ENCODE measurements around the gene PRLHR. TPM values are rescaled to one million over a fixed set of nuclear protein-coding genes. Genes with fewer than 3 reads are reported as not detected.

Gene PRLHR
- total RNA-seq, 1 experiment from 2014 or later = not detected

- ChIA-PET POLR2A (no interaction called here), CTCF (interaction anchor here (1.2 kb wide), 1 partner anchor 11 kb away, joined by 3 read pairs; no protein-coding TSS in a partner anchor)
- Mint-ChIP-seq H3K27me3 (ENCODE audit: low read depth) (no peaks in the 10 kb centered on the region), H3K9me3 (peaks cover 4% of the 10 kb centered on the region; the same call in 1 of the 2 replicates), H3K36me3 (no peaks in the 10 kb centered on the region), H3K4me1 (peaks cover 9% of the 10 kb centered on the region; the same call in 1 of the 2 replicates), H3K4me3 (no peak overlapping the region), H3K27ac (no peak overlapping the region)
- no peak for ATAC-seq
- TF ChIP-seq E2F1 (CRISPR knock-in tag; IDR thresholded peaks at IDR 0.05) (no peak), ZNF263 (CRISPR knock-in tag; IDR thresholded peaks at IDR 0.05; ENCODE audit: low read depth) (no peak), ZNF416 (CRISPR knock-in tag; IDR thresholded peaks at IDR 0.05) (no peak), GTF2I (CRISPR knock-in tag; conservative IDR thresholded peaks at IDR 0.05) (no peak), TCF7 (CRISPR knock-in tag; IDR thresholded peaks at IDR 0.05; ENCODE audit: low read depth) (no peak), PRRX2 (CRISPR knock-in tag; IDR thresholded peaks at IDR 0.05) (no peak), ZNF396 (CRISPR knock-in tag; IDR thresholded peaks at IDR 0.05; ENCODE audit: borderline replicate concordance) (no peak), ZNF317 (CRISPR knock-in tag; IDR thresholded peaks at IDR 0.05; ENCODE audit: borderline replicate concordance, low read depth) (no peak), JAZF1 (CRISPR knock-in tag; IDR thresholded peaks at IDR 0.05) (no peak), CDX4 (CRISPR knock-in tag; IDR thresholded peaks at IDR 0.05; ENCODE audit: borderline replicate concordance) (no peak), SMAD3 (CRISPR knock-in tag; IDR thresholded peaks at IDR 0.05; ENCODE audit: borderline replicate concordance) (no peak)
- TF ChIP-seq, protein P1, sequence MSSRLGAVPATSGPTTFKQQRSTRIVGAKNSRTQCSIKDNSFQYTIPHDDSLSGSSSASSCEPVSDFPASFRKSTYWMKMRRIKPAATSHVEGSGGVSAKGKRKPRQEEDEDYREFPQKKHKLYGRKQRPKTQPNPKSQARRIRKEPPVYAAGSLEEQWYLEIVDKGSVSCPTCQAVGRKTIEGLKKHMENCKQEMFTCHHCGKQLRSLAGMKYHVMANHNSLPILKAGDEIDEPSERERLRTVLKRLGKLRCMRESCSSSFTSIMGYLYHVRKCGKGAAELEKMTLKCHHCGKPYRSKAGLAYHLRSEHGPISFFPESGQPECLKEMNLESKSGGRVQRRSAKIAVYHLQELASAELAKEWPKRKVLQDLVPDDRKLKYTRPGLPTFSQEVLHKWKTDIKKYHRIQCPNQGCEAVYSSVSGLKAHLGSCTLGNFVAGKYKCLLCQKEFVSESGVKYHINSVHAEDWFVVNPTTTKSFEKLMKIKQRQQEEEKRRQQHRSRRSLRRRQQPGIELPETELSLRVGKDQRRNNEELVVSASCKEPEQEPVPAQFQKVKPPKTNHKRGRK (CRISPR knock-in tag; IDR thresholded peaks at IDR 0.05; ENCODE audit: borderline replicate concordance) = no peak
- TF ChIP-seq, protein P2, sequence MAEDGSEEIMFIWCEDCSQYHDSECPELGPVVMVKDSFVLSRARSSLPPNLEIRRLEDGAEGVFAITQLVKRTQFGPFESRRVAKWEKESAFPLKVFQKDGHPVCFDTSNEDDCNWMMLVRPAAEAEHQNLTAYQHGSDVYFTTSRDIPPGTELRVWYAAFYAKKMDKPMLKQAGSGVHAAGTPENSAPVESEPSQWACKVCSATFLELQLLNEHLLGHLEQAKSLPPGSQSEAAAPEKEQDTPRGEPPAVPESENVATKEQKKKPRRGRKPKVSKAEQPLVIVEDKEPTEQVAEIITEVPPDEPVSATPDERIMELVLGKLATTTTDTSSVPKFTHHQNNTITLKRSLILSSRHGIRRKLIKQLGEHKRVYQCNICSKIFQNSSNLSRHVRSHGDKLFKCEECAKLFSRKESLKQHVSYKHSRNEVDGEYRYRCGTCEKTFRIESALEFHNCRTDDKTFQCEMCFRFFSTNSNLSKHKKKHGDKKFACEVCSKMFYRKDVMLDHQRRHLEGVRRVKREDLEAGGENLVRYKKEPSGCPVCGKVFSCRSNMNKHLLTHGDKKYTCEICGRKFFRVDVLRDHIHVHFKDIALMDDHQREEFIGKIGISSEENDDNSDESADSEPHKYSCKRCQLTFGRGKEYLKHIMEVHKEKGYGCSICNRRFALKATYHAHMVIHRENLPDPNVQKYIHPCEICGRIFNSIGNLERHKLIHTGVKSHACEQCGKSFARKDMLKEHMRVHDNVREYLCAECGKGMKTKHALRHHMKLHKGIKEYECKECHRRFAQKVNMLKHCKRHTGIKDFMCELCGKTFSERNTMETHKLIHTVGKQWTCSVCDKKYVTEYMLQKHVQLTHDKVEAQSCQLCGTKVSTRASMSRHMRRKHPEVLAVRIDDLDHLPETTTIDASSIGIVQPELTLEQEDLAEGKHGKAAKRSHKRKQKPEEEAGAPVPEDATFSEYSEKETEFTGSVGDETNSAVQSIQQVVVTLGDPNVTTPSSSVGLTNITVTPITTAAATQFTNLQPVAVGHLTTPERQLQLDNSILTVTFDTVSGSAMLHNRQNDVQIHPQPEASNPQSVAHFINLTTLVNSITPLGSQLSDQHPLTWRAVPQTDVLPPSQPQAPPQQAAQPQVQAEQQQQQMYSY (CRISPR knock-in tag; IDR thresholded peaks at IDR 0.05) = no peak
- DNase-seq (ENCODE audit: low spot score) = no peak
Observed at GRCh38 chr10:118583611-118584010, 11.8 kb downstream of the PRLHR start.

DNA sequence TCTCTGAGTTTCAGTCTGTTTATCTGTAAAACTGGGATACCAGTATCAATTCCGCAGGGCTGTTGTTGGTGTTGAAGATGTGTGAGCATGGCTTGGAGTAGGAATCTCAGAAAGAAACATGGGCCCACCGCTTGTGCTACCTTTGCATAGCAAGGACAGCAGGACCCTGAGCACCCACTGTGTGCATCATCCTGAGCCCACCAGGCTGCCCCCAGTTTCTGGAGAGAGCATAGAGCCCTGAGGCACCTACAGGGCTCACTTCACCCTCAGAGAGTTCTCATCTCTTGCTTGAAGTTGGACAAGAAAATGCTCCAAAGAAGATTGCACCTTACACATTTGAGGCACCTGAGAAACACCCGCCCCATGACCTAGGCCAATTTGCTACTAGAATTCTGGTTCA, 12.9 kb downstream of the PRLHR start:
- no peaks in the 10 kb centered on the region for H3K36me3 Mint-ChIP-seq
- no peak overlapping the region for H3K4me3 Mint-ChIP-seq
- no peak for DNase-seq (ENCODE audit: low spot score)
- no peaks in the 10 kb centered on the region for H3K27me3 Mint-ChIP-seq (ENCODE audit: low read depth)
- ATAC-seq = no peak
- H3K27ac Mint-ChIP-seq = no peak overlapping the region
- POLR2A ChIA-PET = no interaction called here
- CTCF ChIA-PET = no interaction called here
- H3K9me3 Mint-ChIP-seq = peaks cover 4% of the 10 kb centered on the region; the same call in 1 of the 2 replicates
- H3K4me1 Mint-ChIP-seq = 0 out of 2 replicates have a peak, but pooled peaks cover under 1% of the 10 kb centered on the region
- TF ChIP-seq, protein P3, sequence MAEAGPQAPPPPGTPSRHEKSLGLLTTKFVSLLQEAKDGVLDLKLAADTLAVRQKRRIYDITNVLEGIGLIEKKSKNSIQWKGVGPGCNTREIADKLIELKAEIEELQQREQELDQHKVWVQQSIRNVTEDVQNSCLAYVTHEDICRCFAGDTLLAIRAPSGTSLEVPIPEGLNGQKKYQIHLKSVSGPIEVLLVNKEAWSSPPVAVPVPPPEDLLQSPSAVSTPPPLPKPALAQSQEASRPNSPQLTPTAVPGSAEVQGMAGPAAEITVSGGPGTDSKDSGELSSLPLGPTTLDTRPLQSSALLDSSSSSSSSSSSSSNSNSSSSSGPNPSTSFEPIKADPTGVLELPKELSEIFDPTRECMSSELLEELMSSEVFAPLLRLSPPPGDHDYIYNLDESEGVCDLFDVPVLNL (CRISPR knock-in tag; IDR thresholded peaks at IDR 0.05; ENCODE audit: borderline replicate concordance, low read depth) = no peak
- TF ChIP-seq ZNF317 (CRISPR knock-in tag; IDR thresholded peaks at IDR 0.05; ENCODE audit: borderline replicate concordance, low read depth) = no peak
- TF ChIP-seq ZNF396 (CRISPR knock-in tag; IDR thresholded peaks at IDR 0.05; ENCODE audit: borderline replicate concordance) = no peak
- no peak for TF ChIP-seq ZNF423 (CRISPR knock-in tag; IDR thresholded peaks at IDR 0.05)
- TF ChIP-seq NR3C1 (CRISPR knock-in tag; conservative IDR thresholded peaks at IDR 0.05; ENCODE audit: low read depth) = no peak
- no peak for TF ChIP-seq TEAD4 (CRISPR knock-in tag; IDR thresholded peaks at IDR 0.05)
- TF ChIP-seq, protein P4, sequence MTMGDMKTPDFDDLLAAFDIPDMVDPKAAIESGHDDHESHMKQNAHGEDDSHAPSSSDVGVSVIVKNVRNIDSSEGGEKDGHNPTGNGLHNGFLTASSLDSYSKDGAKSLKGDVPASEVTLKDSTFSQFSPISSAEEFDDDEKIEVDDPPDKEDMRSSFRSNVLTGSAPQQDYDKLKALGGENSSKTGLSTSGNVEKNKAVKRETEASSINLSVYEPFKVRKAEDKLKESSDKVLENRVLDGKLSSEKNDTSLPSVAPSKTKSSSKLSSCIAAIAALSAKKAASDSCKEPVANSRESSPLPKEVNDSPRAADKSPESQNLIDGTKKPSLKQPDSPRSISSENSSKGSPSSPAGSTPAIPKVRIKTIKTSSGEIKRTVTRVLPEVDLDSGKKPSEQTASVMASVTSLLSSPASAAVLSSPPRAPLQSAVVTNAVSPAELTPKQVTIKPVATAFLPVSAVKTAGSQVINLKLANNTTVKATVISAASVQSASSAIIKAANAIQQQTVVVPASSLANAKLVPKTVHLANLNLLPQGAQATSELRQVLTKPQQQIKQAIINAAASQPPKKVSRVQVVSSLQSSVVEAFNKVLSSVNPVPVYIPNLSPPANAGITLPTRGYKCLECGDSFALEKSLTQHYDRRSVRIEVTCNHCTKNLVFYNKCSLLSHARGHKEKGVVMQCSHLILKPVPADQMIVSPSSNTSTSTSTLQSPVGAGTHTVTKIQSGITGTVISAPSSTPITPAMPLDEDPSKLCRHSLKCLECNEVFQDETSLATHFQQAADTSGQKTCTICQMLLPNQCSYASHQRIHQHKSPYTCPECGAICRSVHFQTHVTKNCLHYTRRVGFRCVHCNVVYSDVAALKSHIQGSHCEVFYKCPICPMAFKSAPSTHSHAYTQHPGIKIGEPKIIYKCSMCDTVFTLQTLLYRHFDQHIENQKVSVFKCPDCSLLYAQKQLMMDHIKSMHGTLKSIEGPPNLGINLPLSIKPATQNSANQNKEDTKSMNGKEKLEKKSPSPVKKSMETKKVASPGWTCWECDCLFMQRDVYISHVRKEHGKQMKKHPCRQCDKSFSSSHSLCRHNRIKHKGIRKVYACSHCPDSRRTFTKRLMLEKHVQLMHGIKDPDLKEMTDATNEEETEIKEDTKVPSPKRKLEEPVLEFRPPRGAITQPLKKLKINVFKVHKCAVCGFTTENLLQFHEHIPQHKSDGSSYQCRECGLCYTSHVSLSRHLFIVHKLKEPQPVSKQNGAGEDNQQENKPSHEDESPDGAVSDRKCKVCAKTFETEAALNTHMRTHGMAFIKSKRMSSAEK (CRISPR knock-in tag; IDR thresholded peaks at IDR 0.05; ENCODE audit: borderline replicate concordance) = no peak
- TF ChIP-seq SMAD4 (CRISPR knock-in tag; IDR thresholded peaks at IDR 0.05) = no peak
- no peak for TF ChIP-seq SOX15 (CRISPR knock-in tag; IDR thresholded peaks at IDR 0.05)
- TF ChIP-seq, protein P5, sequence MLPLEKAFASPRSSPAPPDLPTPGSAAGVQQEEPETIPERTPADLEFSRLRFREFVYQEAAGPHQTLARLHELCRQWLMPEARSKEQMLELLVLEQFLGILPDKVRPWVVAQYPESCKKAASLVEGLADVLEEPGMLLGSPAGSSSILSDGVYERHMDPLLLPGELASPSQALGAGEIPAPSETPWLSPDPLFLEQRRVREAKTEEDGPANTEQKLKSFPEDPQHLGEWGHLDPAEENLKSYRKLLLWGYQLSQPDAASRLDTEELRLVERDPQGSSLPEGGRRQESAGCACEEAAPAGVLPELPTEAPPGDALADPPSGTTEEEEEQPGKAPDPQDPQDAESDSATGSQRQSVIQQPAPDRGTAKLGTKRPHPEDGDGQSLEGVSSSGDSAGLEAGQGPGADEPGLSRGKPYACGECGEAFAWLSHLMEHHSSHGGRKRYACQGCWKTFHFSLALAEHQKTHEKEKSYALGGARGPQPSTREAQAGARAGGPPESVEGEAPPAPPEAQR (CRISPR knock-in tag; IDR thresholded peaks at IDR 0.05) = no peak
